Nephron (organoid): Measurements from ENCODE around the gene GZMM.

Source experiments
- H3K27ac Mint-ChIP-seq, 3 experiments: 2 replicates each; pipeline ENCODE4 v1.8.0; 2020; ENCODE audit warnings: mixed read lengths in 3 of 3, mild to moderate bottlenecking in 2 of 3, moderate library complexity in 1 of 3
- H3K27me3 Mint-ChIP-seq: 2 replicates; pipeline ENCODE4 v1.8.0; 2021; ENCODE audit warnings: low read depth, mild to moderate bottlenecking, moderate library complexity, mixed read lengths
- H3K36me3 Mint-ChIP-seq: 2 replicates; pipeline ENCODE4 v1.8.0; 2020; ENCODE audit warnings: low read depth, mixed read lengths
- H3K4me1 Mint-ChIP-seq: 2 replicates; pipeline ENCODE4 v1.8.0; 2020; ENCODE audit warnings: mixed read lengths
- H3K4me3 Mint-ChIP-seq, 3 experiments: 2 replicates each; pipeline ENCODE4 v1.8.0; 2020; ENCODE audit warnings: mild to moderate bottlenecking in 3 of 3, mixed read lengths in 3 of 3, moderate library complexity in 2 of 3
- H3K9me3 Mint-ChIP-seq: 2 replicates; pipeline ENCODE4 v1.8.0; 2020; ENCODE audit warnings: mixed read lengths
- TF ChIP-seq, protein P1 (sequence below), 3 experiments: fragments of 200-600 bp; sonication (generic); IDR thresholded peaks; one replicate each; pipeline ENCODE4 v1.5.0; 2021; ENCODE audit warnings: antibody characterized with exemption in 3 of 3; ENCODE audit not compliant: unreplicated experiment in 3 of 3

The GZMM gene

DNA sequence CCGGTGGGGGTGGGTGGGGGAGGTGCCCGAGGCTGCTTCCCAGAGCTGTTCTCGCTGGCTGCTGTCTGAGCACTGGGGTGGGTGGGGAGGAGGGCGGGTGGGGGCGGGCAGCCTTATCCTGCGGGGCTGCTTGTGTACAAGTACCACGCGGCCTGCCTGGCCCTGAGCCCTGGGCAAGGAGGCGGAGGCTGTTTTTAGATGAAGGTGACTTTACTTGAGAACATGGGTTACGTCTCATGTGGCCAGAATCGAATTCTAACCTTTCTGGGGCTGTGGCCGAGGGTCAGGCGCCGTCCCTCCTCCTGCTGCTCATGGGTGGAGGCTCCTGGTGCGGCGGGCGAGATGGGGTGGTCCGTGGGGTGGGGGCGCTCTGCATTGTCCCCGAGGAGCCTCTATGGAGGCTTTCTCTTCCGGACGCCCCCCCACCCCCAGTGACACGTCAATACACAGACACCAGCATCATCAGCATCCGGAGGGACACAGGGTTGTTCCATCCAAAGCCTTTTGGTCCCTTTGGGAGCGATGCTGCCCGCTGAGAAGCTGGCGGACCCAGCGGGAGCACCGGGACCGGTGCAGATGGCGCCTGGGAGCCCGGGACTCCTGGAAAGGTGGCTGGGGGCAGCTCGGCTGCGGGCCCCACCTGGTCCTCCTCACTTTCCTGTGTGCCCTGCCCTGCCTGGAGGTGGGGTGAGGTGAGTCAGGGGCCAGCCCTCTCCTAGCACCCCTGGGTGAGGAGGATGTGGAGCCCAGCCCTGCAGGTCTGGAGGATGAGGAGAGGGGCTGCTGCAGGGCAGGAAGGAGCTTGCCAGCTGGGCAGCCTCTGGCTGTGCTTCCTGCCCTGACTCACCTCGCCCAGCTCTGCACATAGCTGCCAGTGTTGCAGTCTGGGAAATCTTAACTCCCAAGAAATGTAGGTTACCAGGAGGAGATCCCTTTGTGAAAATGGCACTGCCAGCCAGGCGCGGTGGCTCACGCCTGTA lies 32.0 kb downstream of the GZMM start:
- Mint-ChIP-seq H3K36me3 (peaks cover 4% of the 10 kb centered on the region), H3K4me3 (peak overlapping the region; percentile 34 to 91 (median 54)), H3K27ac (peak overlapping the region in 1 of 3 experiments; percentile 72), H3K27me3 (no peaks in the 10 kb centered on the region), H3K4me1 (peaks cover 36% of the 10 kb centered on the region), H3K9me3 (peaks cover 4% of the 10 kb centered on the region)
- TF ChIP-seq, protein P1, sequence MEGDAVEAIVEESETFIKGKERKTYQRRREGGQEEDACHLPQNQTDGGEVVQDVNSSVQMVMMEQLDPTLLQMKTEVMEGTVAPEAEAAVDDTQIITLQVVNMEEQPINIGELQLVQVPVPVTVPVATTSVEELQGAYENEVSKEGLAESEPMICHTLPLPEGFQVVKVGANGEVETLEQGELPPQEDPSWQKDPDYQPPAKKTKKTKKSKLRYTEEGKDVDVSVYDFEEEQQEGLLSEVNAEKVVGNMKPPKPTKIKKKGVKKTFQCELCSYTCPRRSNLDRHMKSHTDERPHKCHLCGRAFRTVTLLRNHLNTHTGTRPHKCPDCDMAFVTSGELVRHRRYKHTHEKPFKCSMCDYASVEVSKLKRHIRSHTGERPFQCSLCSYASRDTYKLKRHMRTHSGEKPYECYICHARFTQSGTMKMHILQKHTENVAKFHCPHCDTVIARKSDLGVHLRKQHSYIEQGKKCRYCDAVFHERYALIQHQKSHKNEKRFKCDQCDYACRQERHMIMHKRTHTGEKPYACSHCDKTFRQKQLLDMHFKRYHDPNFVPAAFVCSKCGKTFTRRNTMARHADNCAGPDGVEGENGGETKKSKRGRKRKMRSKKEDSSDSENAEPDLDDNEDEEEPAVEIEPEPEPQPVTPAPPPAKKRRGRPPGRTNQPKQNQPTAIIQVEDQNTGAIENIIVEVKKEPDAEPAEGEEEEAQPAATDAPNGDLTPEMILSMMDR (IDR thresholded peaks at IDR 0.05; ENCODE audit: unreplicated experiment in 3 of 3): no peak

DNA sequence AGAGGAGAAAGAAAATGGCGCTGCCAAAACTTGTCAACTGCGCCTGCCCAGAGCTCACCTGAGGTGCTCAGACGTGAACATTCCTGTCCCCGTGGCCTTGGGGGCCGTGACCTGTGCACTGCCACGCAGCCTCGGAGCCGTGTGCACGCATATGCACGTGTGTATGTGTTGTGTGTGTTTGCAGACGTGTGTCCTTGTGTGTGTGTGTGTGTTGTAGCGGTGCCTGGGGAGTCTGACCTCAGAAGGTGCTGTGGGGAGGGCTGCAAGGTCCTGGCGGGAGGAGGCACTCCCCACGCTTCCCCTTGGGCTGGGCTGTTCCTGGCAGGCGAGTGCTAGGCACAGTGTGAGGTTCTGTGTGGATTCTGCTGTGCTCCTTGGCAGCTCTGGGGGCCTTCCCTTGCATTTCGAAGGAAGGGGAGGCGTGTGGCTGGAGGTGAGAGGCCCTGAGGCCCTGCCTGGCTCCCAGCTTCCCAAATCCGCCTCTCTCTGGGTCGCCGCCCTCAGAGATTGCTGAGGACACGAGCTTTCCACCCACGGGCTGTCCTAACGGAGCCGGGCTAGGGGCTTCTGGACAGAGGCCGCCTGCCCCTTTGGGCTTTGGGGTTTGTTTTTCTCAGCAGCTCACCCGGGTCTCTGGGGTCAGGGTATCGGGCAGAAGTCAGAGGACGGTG lies 33.0 kb downstream of the GZMM start:
- Mint-ChIP-seq H3K9me3 (no peaks in the 10 kb centered on the region), H3K36me3 (no peaks in the 10 kb centered on the region), H3K4me3 (peak overlapping the region; percentile 12 to 53 (median 17)), H3K27ac (no peak overlapping the region), H3K4me1 (peaks cover 28% of the 10 kb centered on the region), H3K27me3 (no peaks in the 10 kb centered on the region)
- TF ChIP-seq, protein P1 (IDR thresholded peaks at IDR 0.05; ENCODE audit: unreplicated experiment in 3 of 3): no peak

DNA sequence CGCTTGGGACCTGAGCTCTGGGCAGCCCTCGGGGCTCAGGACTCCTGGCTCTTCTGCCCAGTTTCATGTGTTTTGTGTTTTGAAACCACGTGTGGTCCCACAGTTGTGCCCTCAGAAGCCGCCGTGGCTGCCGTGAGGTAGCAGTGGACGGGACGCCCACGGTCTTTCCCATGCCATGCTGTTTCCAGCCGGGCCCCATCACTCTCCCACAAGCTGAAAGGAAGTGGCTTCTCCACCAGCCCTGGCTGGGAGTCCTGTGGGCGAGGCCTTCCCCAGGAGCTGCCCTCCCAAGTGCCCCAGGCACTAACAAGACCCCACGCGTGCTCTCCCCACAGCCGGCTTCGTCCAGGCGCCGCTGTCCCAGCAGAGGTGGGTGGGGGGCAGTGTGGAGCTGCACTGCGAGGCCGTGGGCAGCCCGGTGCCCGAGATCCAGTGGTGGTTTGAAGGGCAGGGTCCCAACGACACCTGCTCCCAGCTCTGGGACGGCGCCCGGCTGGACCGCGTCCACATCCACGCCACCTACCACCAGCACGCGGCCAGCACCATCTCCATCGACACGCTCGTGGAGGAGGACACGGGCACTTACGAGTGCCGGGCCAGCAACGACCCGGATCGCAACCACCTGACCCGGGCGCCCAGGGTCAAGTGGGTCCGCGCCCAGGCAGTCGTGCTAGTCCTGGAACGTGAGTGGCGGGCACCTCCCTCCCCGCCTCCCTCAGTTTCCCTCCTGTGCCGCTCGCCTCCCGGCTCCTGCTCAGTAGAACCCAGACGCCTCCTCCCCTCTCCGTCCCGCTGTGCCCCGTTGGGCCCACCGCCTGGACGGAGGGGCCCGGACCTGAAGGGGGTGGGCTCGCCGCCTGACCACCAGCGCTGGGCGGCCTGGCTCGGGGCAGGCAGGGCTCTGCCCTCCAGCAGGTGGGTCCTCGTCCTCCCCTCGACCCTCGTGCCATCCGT lies 33.9 kb downstream of the GZMM start:
- H3K27ac Mint-ChIP-seq: no peak overlapping the region
- TF ChIP-seq, protein P1 (IDR thresholded peaks at IDR 0.05; ENCODE audit: unreplicated experiment in 3 of 3): no peak
- peak overlapping the region; percentile 12 to 32 (median 17) for H3K4me3 Mint-ChIP-seq
- peaks cover 24% of the 10 kb centered on the region for H3K4me1 Mint-ChIP-seq
- H3K9me3 Mint-ChIP-seq: no peaks in the 10 kb centered on the region
- no peaks in the 10 kb centered on the region for H3K27me3 Mint-ChIP-seq
- H3K36me3 Mint-ChIP-seq: no peaks in the 10 kb centered on the region

DNA sequence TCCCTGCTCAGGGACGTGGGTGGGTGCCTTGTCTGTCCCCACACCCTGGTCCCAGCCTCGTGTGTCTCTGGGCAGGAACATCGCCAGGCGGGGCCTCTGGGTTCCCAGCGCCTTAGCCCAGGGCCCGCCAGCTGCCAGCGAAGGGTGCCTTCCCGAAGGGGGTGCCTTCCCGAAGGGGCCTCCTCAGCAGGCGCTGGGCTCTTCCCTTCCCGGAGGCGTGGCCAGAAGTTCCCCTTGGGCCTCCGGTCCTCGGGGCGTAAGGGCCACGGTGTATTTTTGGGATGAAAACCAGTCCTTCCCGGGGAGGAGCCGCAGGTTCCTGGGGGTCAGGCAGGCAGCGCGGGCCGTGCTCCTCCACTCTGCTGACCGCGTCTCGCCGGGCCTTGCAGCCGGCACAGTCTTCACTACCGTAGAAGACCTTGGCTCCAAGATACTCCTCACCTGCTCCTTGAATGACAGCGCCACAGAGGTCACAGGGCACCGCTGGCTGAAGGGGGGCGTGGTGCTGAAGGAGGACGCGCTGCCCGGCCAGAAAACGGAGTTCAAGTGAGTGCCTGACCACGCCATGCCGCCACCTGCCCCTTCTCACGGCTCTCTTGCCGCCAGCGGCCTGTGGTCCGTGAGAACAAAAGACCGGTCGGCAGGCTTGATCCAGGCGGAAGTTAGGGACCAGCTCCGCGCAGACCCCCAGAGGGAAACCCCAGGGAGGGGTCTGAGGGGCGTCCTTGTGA lies 35.4 kb downstream of the GZMM start:
- Mint-ChIP-seq H3K36me3 (no peaks in the 10 kb centered on the region), H3K9me3 (no peaks in the 10 kb centered on the region), H3K4me3 (no peak overlapping the region), H3K27me3 (no peaks in the 10 kb centered on the region), H3K27ac (no peak overlapping the region), H3K4me1 (peaks cover 18% of the 10 kb centered on the region)
- TF ChIP-seq, protein P1 (IDR thresholded peaks at IDR 0.05; ENCODE audit: unreplicated experiment in 3 of 3): no peak

DNA sequence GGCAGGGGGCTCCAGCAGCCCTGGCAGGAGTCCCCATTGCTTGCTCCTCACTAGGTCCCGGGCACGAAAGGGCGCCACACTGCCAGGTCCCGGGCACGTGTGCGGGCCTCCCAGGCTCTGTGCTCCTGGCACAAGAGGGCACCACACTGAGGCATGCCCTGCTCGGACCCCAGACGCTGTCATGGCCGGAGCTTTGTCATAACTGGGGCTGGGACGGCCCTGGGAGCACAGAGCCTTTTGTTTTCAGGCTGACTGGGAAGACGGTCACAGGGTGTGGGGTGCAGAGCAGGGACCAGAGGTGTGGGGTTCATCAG lies 35.9 kb downstream of the GZMM start:
- H3K4me1 Mint-ChIP-seq: peaks cover 13% of the 10 kb centered on the region
- TF ChIP-seq, protein P1 (IDR thresholded peaks at IDR 0.05; ENCODE audit: unreplicated experiment in 3 of 3): no peak
- H3K27me3 Mint-ChIP-seq: no peaks in the 10 kb centered on the region
- no peak overlapping the region for H3K4me3 Mint-ChIP-seq
- no peaks in the 10 kb centered on the region for H3K9me3 Mint-ChIP-seq
- no peaks in the 10 kb centered on the region for H3K36me3 Mint-ChIP-seq
- no peak overlapping the region for H3K27ac Mint-ChIP-seq
